Measurements from ENCODE around the gene SLC7A6OS.

Gene SLC7A6OS

DNA sequence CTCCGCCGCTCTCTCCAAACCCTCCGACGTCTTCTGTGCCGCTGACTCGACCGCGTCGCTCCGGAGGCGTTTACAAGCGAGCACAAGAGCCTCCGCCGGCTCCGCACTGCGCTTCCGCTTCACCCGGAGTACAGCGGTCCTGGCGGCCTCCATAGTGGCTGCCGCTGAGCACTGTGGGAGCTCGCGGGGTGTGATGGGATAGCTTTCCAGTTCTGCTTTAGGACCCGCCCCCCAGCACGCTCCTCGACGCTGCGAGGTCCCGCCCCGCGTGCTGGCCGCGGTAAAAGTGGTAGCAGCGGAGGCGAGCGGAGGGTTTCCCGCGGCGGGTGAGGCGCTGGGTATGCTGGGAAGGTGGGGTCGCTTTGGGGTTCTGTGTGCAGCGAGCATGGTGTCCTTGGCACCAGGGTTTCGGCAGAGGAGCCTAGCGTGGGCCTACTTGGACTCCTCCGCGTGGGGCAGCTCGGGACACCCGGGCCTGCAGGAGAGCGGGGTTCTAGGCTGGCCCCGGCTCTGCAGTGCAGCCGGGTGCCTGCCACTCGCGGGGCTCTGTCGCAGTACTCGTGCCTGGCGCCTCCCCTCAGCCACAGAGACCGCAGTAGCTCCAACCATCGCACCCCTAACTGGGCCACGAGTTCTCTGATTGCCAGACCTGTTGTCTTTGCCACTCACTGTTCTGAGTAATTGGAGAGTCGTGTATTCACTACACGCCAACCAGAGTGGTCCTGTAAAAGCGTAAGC, at the start of gene SLC7A6OS, which contains the start of gene PRMT7:
TSS of gene SLC7A6OS (minus strand) at position 173 of the 738 bp plus-strand sequence. CDS start at position 153, 20 bp downstream.
TSS of gene PRMT7 (plus strand) at position 246 of the 738 bp plus-strand sequence. CDS start 4,961 bp downstream, outside the sequence.
- peak; percentile 77 for DNase-seq

- DNase-seq = no peak
These were observed 48.8 kb upstream of the SLC7A6OS start for GRCh38 chr16:68359398-68360191.

GRCh38 chr16:68358951-68359350, 48.2 kb upstream of the SLC7A6OS start:
- DNase-seq = no peak

DNA sequence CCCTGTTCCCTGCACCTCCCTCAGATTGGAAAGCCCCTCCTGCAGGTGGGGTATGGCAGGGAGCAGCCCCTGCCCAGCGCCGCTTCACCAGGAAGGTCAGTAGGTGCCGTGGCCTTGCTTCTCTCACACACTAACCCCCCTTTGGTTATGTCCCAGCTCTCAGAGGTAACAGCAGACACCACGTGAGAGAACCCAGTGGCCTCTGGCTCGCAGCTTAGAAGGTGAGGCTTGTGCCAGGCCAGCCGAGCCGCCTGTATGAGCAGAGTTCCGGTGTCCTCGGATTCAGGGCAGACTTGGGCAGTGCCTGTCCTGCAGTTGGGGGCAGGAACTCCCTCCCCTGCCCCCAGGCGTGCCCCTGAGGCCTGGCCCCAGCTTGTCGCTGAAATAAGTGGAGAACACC, 47.2 kb upstream of the SLC7A6OS start:
- no peak for DNase-seq

- no peak for DNase-seq
These were observed 46.8 kb upstream of the SLC7A6OS start for GRCh38 chr16:68357521-68357922.

DNA sequence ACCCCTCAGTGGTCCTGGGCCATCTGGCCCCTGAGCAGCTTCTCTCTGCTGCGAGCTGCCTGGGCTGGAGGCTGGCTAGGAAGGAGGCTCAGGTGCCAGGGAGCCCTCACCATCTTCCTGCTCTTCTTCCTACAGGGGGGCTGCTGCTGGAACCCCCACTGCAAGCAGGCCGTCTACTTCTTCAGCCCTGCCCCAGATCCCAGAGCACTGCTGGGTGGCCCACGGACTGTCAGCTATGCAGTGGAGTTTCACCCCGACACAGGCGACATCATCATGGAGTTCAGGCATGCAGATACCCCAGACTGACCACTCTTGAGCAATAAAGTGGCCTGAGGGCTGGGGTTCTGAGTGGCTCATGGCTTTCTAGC, 46.2 kb upstream of the SLC7A6OS start:
- no peak for DNase-seq

GRCh38 chr16:68356249-68356918, 45.6 kb upstream of the SLC7A6OS start:
- no peak for DNase-seq

GRCh38 chr16:68355447-68356248, 44.9 kb upstream of the SLC7A6OS start:
- DNase-seq = no peak

GRCh38 chr16:68354816-68355215, 44.1 kb upstream of the SLC7A6OS start:
- no peak for DNase-seq

GRCh38 chr16:68353366-68353765, 42.6 kb upstream of the SLC7A6OS start:
- no peak for DNase-seq

DNA sequence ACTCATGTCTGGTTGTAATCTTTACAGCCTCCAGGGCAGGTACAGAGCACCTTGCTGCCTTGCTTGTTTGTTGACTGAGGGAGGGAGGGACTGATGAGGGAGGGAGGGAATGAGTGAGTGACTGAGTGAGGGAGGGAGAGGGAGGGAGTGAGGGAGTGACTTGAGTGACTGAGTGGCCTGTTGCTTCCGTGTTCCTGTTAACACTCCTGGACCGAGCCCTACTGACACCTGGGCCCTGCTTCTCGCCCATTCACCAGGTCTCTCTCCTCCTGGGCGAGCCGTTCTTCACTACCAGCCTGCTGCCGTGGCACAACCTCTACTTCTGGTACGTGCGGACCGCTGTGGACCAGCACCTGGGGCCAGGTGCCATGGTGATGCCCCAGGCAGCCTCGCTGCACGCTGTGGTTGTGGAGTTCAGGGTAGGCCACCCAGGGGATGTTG, 41.3 kb upstream of the SLC7A6OS start:
- no peak for DNase-seq

DNA sequence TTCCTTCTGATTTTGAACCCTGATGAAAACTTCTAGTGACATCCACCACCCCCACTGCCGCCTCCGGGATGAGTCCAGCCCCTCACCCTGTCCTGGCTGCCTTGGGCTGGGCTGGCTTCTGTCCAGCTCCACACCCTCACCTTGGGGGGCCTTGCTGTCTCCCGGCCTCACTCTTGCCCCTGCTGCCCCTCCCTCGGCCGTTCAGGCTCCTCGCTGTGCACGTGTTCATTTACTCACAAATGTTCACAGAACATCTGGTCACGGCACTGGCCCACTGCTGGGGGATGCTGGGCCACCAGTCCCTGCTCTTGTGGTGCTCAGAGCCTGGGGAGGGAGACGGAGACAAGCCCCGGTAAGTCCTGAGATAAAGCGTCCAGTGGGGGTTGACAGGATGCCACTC, 40.7 kb upstream of the SLC7A6OS start:
- no peak for DNase-seq

- DNase-seq = no peak
These were observed 40.1 kb upstream of the SLC7A6OS start for GRCh38 chr16:68350813-68351350.

DNA sequence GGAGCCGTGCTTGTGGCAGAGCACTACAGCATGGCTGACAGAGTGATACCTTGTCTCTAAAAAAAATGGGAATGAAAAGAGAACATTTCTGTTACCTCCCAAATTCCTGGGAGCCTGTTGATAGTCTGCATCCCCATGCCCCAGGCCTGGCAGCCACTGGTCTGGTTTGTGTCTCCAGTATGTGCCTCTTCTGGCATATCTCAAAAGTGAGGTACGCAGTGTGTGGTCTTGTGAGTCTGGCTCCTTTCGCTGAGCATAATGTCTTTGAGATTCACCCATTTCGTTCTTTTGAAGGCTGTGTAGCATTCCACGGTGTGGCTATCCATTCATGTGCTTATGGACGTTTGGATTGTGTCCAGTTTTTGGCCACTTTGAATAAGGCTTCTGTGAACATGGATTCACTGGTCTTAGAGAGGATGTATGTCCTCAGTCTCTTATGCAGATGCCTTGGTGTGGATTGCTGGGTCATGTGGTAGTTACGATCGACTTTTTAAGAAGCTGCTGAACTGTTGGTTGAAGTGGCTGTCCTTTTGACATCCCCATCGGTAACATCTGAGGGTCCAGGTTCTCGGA, 39.2 kb upstream of the SLC7A6OS start:
- DNase-seq = no peak

- DNase-seq = no peak
These were observed 38.1 kb upstream of the SLC7A6OS start for GRCh38 chr16:68348639-68349445.

DNA sequence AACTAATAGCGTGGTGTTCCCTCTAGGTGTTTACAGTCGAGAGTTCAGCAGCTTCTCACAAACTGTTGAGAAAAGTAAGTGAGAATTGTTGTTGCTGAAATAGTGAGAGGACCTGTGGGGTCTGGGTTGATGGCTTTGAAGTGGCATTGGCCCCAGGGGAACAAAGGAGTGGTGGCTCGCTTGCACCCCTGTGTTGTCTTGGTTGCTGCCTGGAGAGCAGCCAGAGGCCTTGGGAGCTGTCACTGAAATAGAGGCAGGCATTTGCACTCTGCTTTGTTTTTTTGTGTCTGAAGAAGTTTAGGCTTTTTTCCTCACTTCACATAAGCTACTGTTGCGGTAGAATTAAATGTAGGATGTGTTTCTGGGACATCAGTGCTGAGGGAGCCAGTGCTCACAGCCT, 36.9 kb upstream of the SLC7A6OS start:
- DNase-seq = no peak

- no peak for DNase-seq
These were observed 36.2 kb upstream of the SLC7A6OS start for GRCh38 chr16:68346892-68347480.

- no peak for DNase-seq
These were observed 35.4 kb upstream of the SLC7A6OS start for GRCh38 chr16:68345958-68346635.

GRCh38 chr16:68345351-68345810, 34.6 kb upstream of the SLC7A6OS start:
- no peak for DNase-seq

GRCh38 chr16:68344252-68344651, 33.5 kb upstream of the SLC7A6OS start:
- no peak for DNase-seq
